Loucy (cell line): Measurements from ENCODE around the gene WHRN.

Experiments used
- H2AFZ ChIP-seq: fragments of 200-600 bp; sonication (generic); 2 replicates; pipeline ENCODE4 v1.6.0; 2016; ENCODE audit warnings: antibody characterized with exemption, mild to moderate bottlenecking, low read length, moderate library complexity
- H3F3A ChIP-seq: fragments of 200-600 bp; 2 replicates; pipeline ENCODE4 v1.6.0; 2016; ENCODE audit warnings: antibody characterized with exemption, low read depth, mild to moderate bottlenecking
- H3K27me3 ChIP-seq: fragments of 200-600 bp; sonication (generic); 2 replicates; pipeline ENCODE4 v1.6.1; 2014; ENCODE audit warnings: low read length, mild to moderate bottlenecking; ENCODE audit not compliant: insufficient read depth, poor library complexity, severe bottlenecking
- H3K36me3 ChIP-seq: fragments of 200-600 bp; sonication (generic); 2 replicates; pipeline ENCODE4 v1.6.1; 2016; ENCODE audit warnings: low read length; ENCODE audit not compliant: insufficient read depth
- H3K4me1 ChIP-seq: fragments of 200-600 bp; sonication (generic); 2 replicates; pipeline ENCODE4 v1.5.1; 2014; ENCODE audit warnings: low read length, mild to moderate bottlenecking; ENCODE audit not compliant: insufficient read depth, poor library complexity, severe bottlenecking
- H3K4me2 ChIP-seq: fragments of 200-600 bp; sonication (generic); 2 replicates; pipeline ENCODE4 v1.6.0; 2014; ENCODE audit warnings: antibody characterized with exemption, low read length, low read depth, mild to moderate bottlenecking; ENCODE audit not compliant: poor library complexity, severe bottlenecking
- H3K4me3 ChIP-seq: fragments of 200-600 bp; sonication (generic); 2 replicates; pipeline ENCODE4 v1.5.1; 2014; ENCODE audit warnings: low read length, mild to moderate bottlenecking, mixed read lengths; ENCODE audit not compliant: poor library complexity, severe bottlenecking
- H3K79me2 ChIP-seq: fragments of 200-600 bp; sonication (generic); 2 replicates; pipeline ENCODE4 v1.6.1; 2014; ENCODE audit warnings: low read length; ENCODE audit not compliant: insufficient read depth
- H3K9ac ChIP-seq: fragments of 200-600 bp; sonication (generic); 2 replicates; pipeline ENCODE4 v1.6.0; 2014; ENCODE audit warnings: mild to moderate bottlenecking, low read depth, low read length, moderate library complexity; ENCODE audit not compliant: poor library complexity, severe bottlenecking
- H3K9me2 ChIP-seq: fragments of 200-600 bp; sonication (generic); replicated peaks from 2 replicates; pipeline ENCODE4 v1.6.1; 2016; ENCODE audit warnings: low read depth, low read length, mixed read lengths
- H3K9me3 ChIP-seq: fragments of 200-600 bp; sonication (generic); 2 replicates; pipeline ENCODE4 v1.6.1; 2014; ENCODE audit warnings: mild to moderate bottlenecking, antibody characterized with exemption, low read length, low read depth; ENCODE audit not compliant: insufficient read depth
- H4K20me1 ChIP-seq: fragments of 200-600 bp; sonication (generic); 2 replicates; pipeline ENCODE4 v1.6.0; 2014; ENCODE audit warnings: antibody characterized with exemption, low read length, mild to moderate bottlenecking; ENCODE audit not compliant: insufficient read depth, poor library complexity, severe bottlenecking
- CTCF ChIP-seq: fragments of 200-600 bp; sonication (generic); conservative IDR thresholded peaks from 2 replicates; pipeline ENCODE4 v1.5.1; 2014; ENCODE audit warnings: mild to moderate bottlenecking, antibody characterized with exemption, low read length
- EZH2phosphoT487 ChIP-seq: fragments of 200-600 bp; IDR thresholded peaks from 2 replicates; pipeline ENCODE4 v1.6.1; 2018; ENCODE audit warnings: antibody characterized with exemption, mild to moderate bottlenecking, moderate library complexity, borderline replicate concordance

The WHRN gene

GRCh38 chr9:114361542-114361941, 143.7 kb downstream of the WHRN start:
- TF ChIP-seq CTCF (no peak), EZH2phosphoT487 (no peak)

GRCh38 chr9:114359801-114360200, 145.5 kb downstream of the WHRN start:
- H3K36me3 ChIP-seq = peaks cover 96% of the 10 kb centered on the region; the same call in 1 of the 2 replicates
- H3K9me3 ChIP-seq = no peaks in the 10 kb centered on the region
- no peaks in the 10 kb centered on the region for H3K79me2 ChIP-seq
- no peak overlapping the region for H3K9ac ChIP-seq
- peaks cover 10% of the 10 kb centered on the region for H3K4me1 ChIP-seq
- H4K20me1 ChIP-seq = no peaks in the 10 kb centered on the region
- H3K9me2 ChIP-seq = no peaks in the 10 kb centered on the region
- H3K4me3 ChIP-seq = no peak overlapping the region
- no peaks in the 10 kb centered on the region for H3F3A ChIP-seq
- no peak overlapping the region for H3K4me2 ChIP-seq
- TF ChIP-seq EZH2phosphoT487 = no peak
- no peak for TF ChIP-seq CTCF
- H3K27me3 ChIP-seq = no peaks in the 10 kb centered on the region
- H2AFZ ChIP-seq = no peak overlapping the region

More at GRCh38 chr9:114361542-114361941, 143.7 kb downstream of the WHRN start:
- H3K9ac ChIP-seq = no peak overlapping the region
- H3K27me3 ChIP-seq = no peaks in the 10 kb centered on the region
- H3K4me2 ChIP-seq = no peak overlapping the region
- no peaks in the 10 kb centered on the region for H3K9me2 ChIP-seq
- peaks cover 10% of the 10 kb centered on the region for H3K4me1 ChIP-seq
- no peaks in the 10 kb centered on the region for H3F3A ChIP-seq
- peaks cover 98% of the 10 kb centered on the region; the same call in 1 of the 2 replicates for H3K36me3 ChIP-seq
- H3K9me3 ChIP-seq = no peaks in the 10 kb centered on the region
- H4K20me1 ChIP-seq = no peaks in the 10 kb centered on the region
- no peak overlapping the region for H3K4me3 ChIP-seq
- no peaks in the 10 kb centered on the region for H3K79me2 ChIP-seq
- H2AFZ ChIP-seq = no peak overlapping the region

DNA sequence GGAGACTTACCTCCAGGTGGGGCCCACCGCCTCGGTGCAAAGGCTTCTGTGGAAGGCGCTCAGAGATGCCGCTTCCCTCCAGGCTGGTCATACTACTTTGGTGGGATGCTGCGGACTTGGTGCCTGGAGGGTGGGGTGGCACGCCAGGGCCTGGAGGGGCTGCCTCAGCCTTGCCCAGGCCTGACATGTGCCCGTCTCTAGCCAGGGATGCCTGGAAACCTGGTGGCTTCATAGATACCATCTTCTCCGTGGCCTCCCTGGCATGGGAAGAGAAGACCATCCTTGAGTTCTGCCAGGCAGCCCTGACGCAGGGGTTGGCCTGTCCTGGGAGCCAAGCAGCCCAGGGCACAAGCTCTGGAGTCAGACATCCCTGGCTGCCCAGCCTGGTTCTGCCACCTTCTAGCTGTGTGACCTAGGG, 147.4 kb downstream of the WHRN start:
- H3F3A ChIP-seq = no peaks in the 10 kb centered on the region

More for the DNA sequence above, 147.4 kb downstream of the WHRN start:
- no peaks in the 10 kb centered on the region for H3K4me1 ChIP-seq
- H3K27me3 ChIP-seq = no peaks in the 10 kb centered on the region
- peaks cover 89% of the 10 kb centered on the region; the same call in 1 of the 2 replicates for H3K36me3 ChIP-seq
- H3K9me3 ChIP-seq = no peaks in the 10 kb centered on the region
- no peak overlapping the region for H3K9ac ChIP-seq
- no peaks in the 10 kb centered on the region for H4K20me1 ChIP-seq
- H2AFZ ChIP-seq = no peak overlapping the region
- TF ChIP-seq EZH2phosphoT487 (no peak), CTCF (no peak)
- H3K4me3 ChIP-seq = no peak overlapping the region
- no peaks in the 10 kb centered on the region for H3K79me2 ChIP-seq
- H3K9me2 ChIP-seq = no peaks in the 10 kb centered on the region
- no peak overlapping the region for H3K4me2 ChIP-seq
